Measurements from ENCODE around the gene TRAF7. TPM values are rescaled to one million over a fixed set of nuclear protein-coding genes. Genes with fewer than 3 reads are reported as not detected.

TRAF7 gene
- total and polyA plus RNA-seq, 2 of the 8 experiments (the other 6 are each of a cell fraction or from before 2014, with no cell fraction given) = 96.8 to 148 TPM

DNA sequence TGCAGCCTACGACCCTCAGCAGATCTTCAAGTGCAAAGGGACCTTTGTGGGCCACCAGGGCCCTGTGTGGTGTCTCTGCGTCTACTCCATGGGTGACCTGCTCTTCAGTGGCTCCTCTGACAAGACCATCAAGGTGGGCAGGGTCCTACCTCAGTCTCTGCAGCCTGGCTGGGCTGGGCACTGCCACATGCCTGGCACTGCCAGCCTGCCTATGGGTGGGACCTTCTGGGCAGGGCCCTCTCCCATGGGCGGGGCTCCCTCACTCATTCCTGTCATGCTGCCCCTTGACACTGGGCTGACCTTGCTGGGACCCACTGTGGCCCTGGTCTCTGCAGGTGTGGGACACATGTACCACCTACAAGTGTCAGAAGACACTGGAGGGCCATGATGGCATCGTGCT is 18.3 kb downstream of the TRAF7 start (continued):
- no peak for TF ChIP-seq BACH1 (IDR thresholded peaks at IDR 0.05; ENCODE audit: low read length)
